DND-41 (cell line): ENCODE measurements around the gene CABP4.

Experiments used
- ATAC-seq: fragments of 200-7000 bp; cut with Tn5 transposase; 3 replicates; pipeline ENCODE4 v1.9.1; 2021; ENCODE audit warnings: low read depth; ENCODE audit not compliant: insufficient read depth
- DNase-seq: peaks from one replicate; pipeline ENCODE4 v3.0.0-alpha.2; 2020
- H2AFZ ChIP-seq: 2 replicates; pipeline ENCODE4 v1.6.0; 2012; ENCODE audit warnings: low read depth, low read length
- H3K27ac ChIP-seq: 2 replicates; pipeline ENCODE4 v1.5.1; 2012; ENCODE audit warnings: low read length, inconsistent platforms
- H3K27me3 ChIP-seq: fragments of 200-600 bp; sonication (generic); 2 replicates; pipeline ENCODE4 v1.6.0; 2012; ENCODE audit warnings: low read length, mild to moderate bottlenecking, inconsistent platforms; ENCODE audit not compliant: insufficient read depth, poor library complexity
- H3K36me3 ChIP-seq: 2 replicates; pipeline ENCODE4 v1.5.1; 2012; ENCODE audit warnings: low read length, inconsistent platforms; ENCODE audit not compliant: insufficient read depth
- H3K4me1 ChIP-seq: 2 replicates; pipeline ENCODE4 v1.5.1; 2012; ENCODE audit warnings: mild to moderate bottlenecking, low read length; ENCODE audit not compliant: insufficient read depth
- H3K4me2 ChIP-seq: 2 replicates; pipeline ENCODE4 v1.6.0; 2012; ENCODE audit warnings: mild to moderate bottlenecking, moderate library complexity, low read length, inconsistent platforms; ENCODE audit not compliant: insufficient read depth
- H3K4me3 ChIP-seq, 2 experiments: fragments of 200-600 bp in 1 of 2; shearing (Covaris generic) in 1 of 2; 2 replicates each; pipeline ENCODE4 v1.5.1; 2012 to 2016; ENCODE audit warnings: inconsistent platforms in 2 of 2, low read length in 2 of 2, mild to moderate bottlenecking in 2 of 2, low read depth in 1 of 2, moderate library complexity in 1 of 2
- H3K79me2 ChIP-seq: 2 replicates; pipeline ENCODE4 v1.6.0; 2012; ENCODE audit warnings: low read length, inconsistent platforms; ENCODE audit not compliant: insufficient read depth
- H3K9ac ChIP-seq: 2 replicates; pipeline ENCODE4 v1.6.0; 2012; ENCODE audit warnings: low read depth, mild to moderate bottlenecking, inconsistent platforms, low read length, moderate library complexity
- H3K9me3 ChIP-seq: 2 replicates; pipeline ENCODE4 v1.5.1; 2012; ENCODE audit warnings: low read length, moderate library complexity, mild to moderate bottlenecking, inconsistent platforms; ENCODE audit not compliant: insufficient read depth, severe bottlenecking
- H4K20me1 ChIP-seq: 2 replicates; pipeline ENCODE4 v1.6.0; 2012; ENCODE audit warnings: low read length; ENCODE audit not compliant: insufficient read depth
- CTCF ChIP-seq: IDR thresholded peaks from 2 replicates; pipeline ENCODE4 v1.5.1; 2012; ENCODE audit warnings: borderline replicate concordance, low read length, moderate library complexity, mild to moderate bottlenecking; ENCODE audit not compliant: poor library complexity, severe bottlenecking; ENCODE audit errors: extremely low read depth
- EZH2 ChIP-seq: IDR thresholded peaks from 3 replicates; pipeline ENCODE4 v1.6.1; 2012; ENCODE audit warnings: borderline replicate concordance, low read depth, mild to moderate bottlenecking, moderate library complexity, low read length, inconsistent platforms; ENCODE audit not compliant: severe bottlenecking

CABP4 gene

GRCh38 chr11:67445515-67445914, 9.6 kb upstream of the CABP4 start:
- ATAC-seq (no peak), DNase-seq (peak; percentile 4)
- Histone ChIP-seq H3K36me3 (no peaks in the 10 kb centered on the region), H3K27ac (no peak overlapping the region; the same call in 1 of the 2 replicates), H3K4me2 (peak overlapping the region; percentile 57), H3K27me3 (no peaks in the 10 kb centered on the region), H2AFZ (no peak overlapping the region), H3K9ac (no peak overlapping the region), H3K9me3 (no peaks in the 10 kb centered on the region), H4K20me1 (peaks cover 3% of the 10 kb centered on the region; the same call in 1 of the 2 replicates), H3K4me1 (peaks cover 30% of the 10 kb centered on the region), H3K79me2 (peaks cover 9% of the 10 kb centered on the region; the same call in 1 of the 2 replicates), H3K4me3 (no peak overlapping the region)
- TF ChIP-seq EZH2 (no peak), CTCF (no peak)

- Histone ChIP-seq H3K4me1 (peaks cover 23% of the 10 kb centered on the region), H3K9me3 (no peaks in the 10 kb centered on the region), H3K4me2 (no peak overlapping the region), H4K20me1 (no peaks in the 10 kb centered on the region), H3K4me3 (no peak overlapping the region), H3K79me2 (peaks cover 6% of the 10 kb centered on the region; the same call in 1 of the 2 replicates), H3K27ac (no peak overlapping the region), H3K36me3 (no peaks in the 10 kb centered on the region), H3K27me3 (no peaks in the 10 kb centered on the region), H3K9ac (no peak overlapping the region), H2AFZ (no peak overlapping the region)
- TF ChIP-seq CTCF: no peak
- no peak for TF ChIP-seq EZH2
- DNase-seq (no peak), ATAC-seq (no peak)
These were observed 6.9 kb upstream of the CABP4 start for GRCh38 chr11:67448220-67448609.

- Histone ChIP-seq H3K9me3 (no peaks in the 10 kb centered on the region), H3K4me3 (no peak overlapping the region), H3K79me2 (peaks cover 6% of the 10 kb centered on the region; the same call in 1 of the 2 replicates), H3K9ac (no peak overlapping the region), H2AFZ (no peak overlapping the region), H4K20me1 (no peaks in the 10 kb centered on the region), H3K27ac (no peak overlapping the region), H3K4me1 (peaks cover 14% of the 10 kb centered on the region), H3K27me3 (no peaks in the 10 kb centered on the region), H3K36me3 (no peaks in the 10 kb centered on the region), H3K4me2 (no peak overlapping the region)
- DNase-seq: no peak
- no peak for TF ChIP-seq CTCF
- TF ChIP-seq EZH2: no peak
- ATAC-seq: no peak
These were observed 5.9 kb upstream of the CABP4 start for GRCh38 chr11:67449116-67449844.
